Astrocyte (in vitro differentiated cells and primary cell): ENCODE measurements around the gene LIMS1.
"Not testable (repeated sequence)": the region's sequence is repeated elsewhere in the genome, so short reads cannot be mapped to it uniquely, and the experiment has no call there.

Source experiments
- CTCF ChIP-seq: IDR thresholded peaks from 2 replicates; pipeline ENCODE4 v1.5.1; 2011; ENCODE audit warnings: low read depth, mild to moderate bottlenecking, inconsistent platforms, low read length, moderate library complexity; ENCODE audit not compliant: insufficient read depth
- EZH2 ChIP-seq: IDR thresholded peaks from 2 replicates; pipeline ENCODE4 v1.6.1; 2012; ENCODE audit warnings: mild to moderate bottlenecking, low read length, inconsistent platforms; ENCODE audit not compliant: insufficient read depth

- TF ChIP-seq EZH2, CTCF: not testable (repeated sequence)
Measured at GRCh38 chr2:108514478-108514877, 19.8 kb upstream of the LIMS1 start.
